Measurements from ENCODE around the gene CFHR4.
"Not testable (repeated sequence)": the region's sequence is repeated elsewhere in the genome, so short reads cannot be mapped to it uniquely, and the experiment has no call there.

The CFHR4 gene

DNA sequence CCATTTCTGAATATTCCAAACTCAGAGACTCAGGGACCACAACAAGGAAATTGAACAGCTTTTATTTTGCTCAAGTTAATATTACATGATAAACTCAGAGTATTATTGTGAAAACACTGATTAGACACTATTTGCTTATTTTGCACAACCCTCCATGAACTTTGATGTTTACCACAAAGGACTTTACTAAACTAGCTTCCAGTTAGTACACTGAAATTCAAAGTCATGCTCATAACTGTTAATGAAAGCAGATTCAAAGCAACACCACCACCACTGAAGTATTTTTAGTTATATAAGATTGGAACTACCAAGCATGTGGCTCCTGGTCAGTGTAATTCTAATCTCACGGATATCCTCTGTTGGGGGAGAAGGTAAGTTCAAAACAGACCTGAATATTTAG, 55.7 kb downstream of the CFHR4 start, which contains the start of gene CFHR2:
TSS of gene CFHR2 (plus strand) at position 171 of the 400 bp plus-strand sequence. CDS start at position 314, 143 bp downstream.
- DNase-seq = not testable (repeated sequence)

DNA sequence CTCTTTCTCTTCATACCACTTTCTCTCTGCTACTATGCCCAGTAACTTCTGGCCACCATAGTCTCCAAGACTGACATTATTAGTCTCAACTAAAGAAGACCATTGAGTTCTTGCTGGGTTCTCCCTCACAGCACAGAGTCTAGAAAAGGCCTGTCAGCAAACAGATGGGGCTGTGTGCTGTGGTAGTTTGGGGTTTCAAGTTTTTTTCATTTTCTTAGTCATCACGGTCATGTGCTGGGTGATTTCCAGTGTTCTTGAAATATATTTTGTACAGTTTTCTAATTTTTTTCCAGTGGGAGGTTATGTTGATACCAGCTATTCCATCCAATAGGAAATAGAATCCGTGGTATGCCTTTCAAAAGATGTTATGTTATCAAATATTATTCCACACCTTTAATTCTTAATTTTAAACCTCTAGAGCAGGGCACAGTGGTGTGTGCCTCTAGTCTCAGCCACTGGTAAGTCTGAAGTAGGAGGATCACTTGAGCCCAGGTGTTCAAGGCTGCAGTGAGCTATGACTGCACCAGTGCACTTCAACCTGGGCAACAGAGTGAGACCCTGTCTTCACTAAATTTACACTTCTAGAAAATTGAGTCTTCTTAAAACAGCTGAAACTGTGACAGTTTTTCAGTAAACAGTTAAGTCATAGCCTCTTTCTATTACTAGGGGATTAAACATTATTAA, 64.0 kb downstream of the CFHR4 start:
- no peak for DNase-seq

DNA sequence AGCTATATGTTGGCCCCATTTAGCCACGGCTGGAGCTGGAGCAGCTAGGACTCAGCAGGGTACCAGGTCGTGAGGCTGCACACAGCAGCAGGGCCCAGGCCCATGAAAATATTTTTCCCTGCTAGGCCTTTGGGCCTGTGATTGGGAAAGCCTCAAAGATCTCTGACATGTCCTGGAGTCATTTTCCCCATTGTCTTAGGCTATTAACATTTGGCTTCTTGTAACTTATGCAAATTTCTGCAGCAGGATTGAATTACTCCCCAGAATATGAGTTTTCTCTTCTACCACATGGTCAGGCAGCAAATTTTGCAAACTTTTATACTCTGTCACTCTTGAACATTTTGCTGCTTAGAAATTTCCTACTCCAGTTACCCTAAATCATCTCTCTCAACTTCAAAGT, 66.9 kb downstream of the CFHR4 start:
- DNase-seq = no peak

GRCh38 chr1:196955926-196956325, 68.1 kb downstream of the CFHR4 start:
- DNase-seq = no peak

GRCh38 chr1:196960854-196961253, 73.0 kb downstream of the CFHR4 start:
- DNase-seq = no peak

Data from amniotic stem cell (primary cell).